Measurements from ENCODE around the gene ITGA11.

The ITGA11 gene, protein sequence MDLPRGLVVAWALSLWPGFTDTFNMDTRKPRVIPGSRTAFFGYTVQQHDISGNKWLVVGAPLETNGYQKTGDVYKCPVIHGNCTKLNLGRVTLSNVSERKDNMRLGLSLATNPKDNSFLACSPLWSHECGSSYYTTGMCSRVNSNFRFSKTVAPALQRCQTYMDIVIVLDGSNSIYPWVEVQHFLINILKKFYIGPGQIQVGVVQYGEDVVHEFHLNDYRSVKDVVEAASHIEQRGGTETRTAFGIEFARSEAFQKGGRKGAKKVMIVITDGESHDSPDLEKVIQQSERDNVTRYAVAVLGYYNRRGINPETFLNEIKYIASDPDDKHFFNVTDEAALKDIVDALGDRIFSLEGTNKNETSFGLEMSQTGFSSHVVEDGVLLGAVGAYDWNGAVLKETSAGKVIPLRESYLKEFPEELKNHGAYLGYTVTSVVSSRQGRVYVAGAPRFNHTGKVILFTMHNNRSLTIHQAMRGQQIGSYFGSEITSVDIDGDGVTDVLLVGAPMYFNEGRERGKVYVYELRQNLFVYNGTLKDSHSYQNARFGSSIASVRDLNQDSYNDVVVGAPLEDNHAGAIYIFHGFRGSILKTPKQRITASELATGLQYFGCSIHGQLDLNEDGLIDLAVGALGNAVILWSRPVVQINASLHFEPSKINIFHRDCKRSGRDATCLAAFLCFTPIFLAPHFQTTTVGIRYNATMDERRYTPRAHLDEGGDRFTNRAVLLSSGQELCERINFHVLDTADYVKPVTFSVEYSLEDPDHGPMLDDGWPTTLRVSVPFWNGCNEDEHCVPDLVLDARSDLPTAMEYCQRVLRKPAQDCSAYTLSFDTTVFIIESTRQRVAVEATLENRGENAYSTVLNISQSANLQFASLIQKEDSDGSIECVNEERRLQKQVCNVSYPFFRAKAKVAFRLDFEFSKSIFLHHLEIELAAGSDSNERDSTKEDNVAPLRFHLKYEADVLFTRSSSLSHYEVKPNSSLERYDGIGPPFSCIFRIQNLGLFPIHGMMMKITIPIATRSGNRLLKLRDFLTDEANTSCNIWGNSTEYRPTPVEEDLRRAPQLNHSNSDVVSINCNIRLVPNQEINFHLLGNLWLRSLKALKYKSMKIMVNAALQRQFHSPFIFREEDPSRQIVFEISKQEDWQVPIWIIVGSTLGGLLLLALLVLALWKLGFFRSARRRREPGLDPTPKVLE

DNA sequence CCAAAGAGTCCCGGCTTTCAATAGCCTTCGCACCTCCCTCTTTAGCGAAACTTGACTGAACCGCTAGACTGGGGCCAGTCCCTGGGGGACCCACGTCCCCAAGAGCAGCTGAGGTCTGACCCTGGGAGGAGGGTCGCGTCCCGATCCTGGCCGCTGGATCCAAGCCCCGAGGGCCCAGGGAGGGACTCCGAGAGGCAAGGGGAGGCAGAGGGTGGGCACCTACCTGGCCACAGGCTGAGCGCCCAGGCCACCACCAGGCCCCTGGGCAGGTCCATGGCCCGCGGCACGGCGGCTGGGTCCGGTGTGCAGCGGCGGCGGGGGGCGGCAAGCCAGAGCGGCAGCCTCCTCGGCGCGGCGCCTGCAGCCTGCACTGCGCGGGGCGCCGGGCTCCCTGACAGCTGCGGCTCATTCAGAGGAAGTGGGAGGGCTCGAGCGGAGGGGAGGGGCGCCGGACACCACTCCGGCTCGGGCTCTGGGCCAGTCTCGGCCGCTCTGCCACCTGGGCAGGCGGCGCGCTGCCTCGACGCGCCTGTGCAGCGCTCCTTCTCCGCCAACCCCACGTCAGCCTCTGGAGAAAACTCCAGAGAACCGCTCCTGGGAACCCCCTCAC lies at the start of gene ITGA11:
Gene ITGA11 (minus strand): TSS at position 372 of the 610 bp plus-strand sequence. CDS start 97 bp downstream, at position 275.
- peak; percentile 24 for DNase-seq

DNA sequence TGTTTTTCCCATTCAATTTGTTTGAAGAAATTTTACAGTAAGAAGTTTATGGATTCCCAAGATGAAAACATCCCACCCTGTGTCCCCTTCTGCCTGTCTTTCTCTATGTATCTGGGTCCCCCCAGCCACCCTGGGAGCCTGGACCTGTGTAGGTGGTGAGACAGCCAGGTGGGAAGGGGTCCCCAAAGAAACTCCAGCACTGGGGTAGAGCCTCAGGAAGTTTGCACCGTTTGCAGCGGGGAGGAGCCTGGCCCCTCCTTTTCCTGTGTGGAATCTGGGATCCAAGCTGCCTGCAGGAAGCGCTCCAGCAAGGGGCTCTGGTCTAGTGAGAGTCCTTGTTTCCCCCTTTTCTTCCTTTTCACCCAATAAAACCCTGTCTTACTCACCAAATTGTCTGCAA lies 49.4 kb upstream of the ITGA11 start:
- no peak for DNase-seq

DNA sequence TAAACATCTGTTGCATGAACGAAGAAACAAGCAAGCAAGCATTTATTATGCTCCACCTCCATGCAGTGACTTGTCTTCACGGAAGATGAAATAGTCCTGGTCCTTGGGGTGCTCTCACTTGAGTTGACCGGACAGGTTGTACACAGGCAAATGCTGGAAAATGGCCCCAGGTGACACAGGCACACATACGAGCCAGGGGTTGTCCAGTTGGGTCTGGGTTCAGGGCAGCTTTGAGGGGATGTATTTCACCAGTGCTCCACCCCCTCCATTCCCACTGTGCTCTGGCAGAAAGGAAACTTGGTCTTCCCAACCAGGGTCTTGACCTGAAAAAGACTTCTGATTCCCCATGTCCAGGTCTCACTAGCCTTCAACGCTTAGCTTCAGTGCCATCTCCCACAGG lies 48.3 kb upstream of the ITGA11 start:
- no peak for DNase-seq

DNA sequence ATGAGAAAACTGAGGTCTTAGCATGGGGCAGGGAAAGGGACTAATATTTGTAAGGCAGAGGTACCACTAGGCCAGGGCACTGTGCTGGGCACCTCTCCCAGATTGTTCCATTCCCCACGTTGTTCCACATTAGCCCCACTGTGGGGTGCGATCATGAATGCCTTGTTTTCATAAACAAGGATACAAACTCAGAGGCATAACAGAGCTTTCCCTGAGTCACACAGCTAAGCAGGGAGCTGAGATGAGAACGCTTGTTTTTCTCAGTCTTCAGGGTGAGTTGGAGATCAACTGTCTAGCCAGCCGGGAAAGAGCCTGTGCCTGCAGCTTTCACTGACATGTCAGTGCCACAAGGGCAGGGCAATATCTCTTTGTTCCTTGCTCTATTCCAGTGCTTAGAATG lies 47.9 kb upstream of the ITGA11 start:
- DNase-seq = no peak

DNA sequence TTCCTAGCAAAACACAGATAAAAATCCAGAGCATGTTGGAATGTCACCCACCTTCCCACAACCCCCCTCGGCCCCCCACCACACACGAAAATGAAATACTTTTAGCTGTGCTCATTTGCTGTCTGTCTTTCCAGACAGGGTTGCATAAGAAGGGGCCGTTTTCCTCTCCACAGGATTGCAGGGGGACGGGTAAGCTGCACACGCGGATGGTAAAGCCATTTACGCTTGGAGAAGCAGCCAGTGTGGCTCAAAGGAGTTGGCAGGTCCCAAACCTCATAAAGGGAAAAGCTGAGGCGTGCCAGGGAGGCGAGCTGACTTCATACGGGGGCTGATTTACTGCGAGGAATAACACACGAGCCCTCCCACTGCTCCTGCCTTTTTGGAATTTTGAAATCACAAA lies 47.4 kb upstream of the ITGA11 start:
- DNase-seq = no peak

DNA sequence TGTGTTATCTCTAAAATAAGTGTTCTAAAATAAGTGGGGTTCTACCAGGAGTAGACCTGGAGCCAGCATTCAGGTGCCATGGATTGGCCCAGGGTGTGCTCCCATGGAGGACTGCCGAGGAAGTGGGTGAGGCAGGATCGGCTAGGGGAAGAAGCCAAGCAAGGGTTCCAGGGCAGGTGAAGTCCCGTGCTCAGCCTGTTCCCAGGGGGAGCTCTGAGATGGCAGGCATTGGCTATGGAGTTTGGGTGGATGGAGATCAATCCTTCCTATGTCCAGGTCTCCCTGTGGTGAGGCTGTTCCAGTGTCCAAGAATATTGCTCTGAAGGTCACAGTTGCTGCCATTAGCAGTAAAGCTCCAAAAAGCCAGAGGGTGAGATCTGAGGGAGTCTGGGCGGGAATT lies 46.9 kb upstream of the ITGA11 start:
- DNase-seq = no peak

DNA sequence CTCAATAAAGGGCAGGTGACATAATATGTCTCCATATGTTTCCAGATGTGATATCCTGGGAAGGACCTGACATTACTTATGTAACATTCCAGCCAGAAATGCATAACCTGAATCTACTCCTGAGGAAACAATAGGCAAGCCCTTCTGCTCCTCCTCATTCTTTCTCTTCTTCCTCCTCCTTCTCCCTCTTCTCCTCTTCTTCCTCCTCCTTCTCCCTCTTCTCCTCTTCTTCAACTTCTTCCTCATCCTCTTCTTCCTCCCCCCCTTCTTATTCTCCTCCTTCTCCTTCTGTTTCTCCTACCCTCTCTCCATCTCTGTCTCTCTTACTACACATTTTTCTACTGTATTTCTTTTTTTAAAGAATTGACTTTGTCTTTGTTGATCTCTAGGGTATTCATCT lies 43.5 kb upstream of the ITGA11 start:
- DNase-seq = no peak

DNA sequence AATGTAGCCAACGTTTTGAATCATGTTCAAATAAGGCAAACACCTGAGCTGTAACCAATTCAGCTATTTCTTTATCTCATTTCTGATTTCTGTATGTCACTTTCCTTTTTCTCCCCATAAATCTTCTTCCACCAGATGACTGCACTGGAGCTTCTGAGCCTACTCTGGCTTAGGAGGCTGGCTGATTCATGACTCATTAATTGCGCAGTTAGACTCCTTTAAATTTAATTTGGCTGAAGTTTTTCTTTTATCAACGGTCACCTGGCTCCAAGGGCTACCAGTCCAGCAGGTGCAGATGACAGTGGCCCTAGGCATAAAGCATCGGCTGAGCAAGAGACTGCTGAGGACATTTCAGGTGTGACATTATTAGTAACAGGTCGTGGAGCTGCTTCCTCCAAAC lies 39.6 kb upstream of the ITGA11 start:
- DNase-seq = no peak

DNA sequence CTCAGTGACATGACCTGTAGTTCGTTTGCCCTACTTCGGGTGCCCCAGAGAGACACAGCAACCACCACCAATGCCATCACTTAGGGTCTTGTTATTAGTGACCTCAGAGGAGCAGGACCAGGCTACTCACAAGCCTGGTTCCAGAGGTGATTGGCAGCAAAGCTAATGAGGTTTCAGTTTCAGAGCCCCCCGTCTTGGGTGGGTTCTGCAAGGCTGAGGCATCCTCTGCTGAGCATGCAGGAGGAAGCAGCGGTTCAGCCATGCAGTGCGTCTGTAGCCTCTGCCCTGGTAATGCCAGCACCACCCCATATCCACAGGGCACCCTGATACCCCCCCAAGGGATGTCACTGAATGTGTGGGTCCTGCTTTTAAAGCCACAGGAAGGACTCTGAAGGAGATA lies 39.0 kb upstream of the ITGA11 start:
- DNase-seq = no peak

DNA sequence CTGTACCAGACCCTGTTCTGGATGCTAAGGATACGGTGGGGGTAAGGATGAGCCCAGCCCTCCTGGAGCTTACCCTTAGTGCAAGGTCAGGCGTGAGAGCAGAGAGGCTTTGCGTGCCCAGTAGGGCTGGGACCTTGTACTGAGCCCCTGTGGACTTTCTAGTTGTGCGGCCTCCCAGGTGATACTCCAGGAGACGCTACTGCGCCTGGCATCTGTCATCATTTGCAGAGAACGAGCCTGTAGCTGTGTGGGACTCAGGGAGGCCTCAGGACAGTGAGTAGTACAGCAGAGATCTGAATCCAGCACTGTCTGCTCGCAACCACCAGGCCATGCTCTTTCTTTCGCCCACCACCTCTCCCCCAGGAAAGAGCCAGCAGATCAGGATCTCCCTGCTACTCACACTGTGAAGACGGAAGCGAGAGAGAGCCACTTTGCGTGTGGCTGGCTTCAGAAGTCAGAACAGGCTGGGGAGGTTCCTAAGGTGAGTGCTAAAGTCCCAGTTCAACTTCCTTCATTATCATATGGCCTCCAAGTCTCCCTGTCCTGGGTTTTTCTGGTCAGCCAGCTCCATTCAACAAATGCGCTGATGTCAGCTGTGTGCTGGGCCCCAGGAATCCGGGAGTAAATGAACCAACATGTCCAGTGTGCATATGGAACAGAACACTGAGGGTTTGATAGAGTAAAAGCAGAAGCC lies 38.2 kb upstream of the ITGA11 start:
- DNase-seq = no peak

DNA sequence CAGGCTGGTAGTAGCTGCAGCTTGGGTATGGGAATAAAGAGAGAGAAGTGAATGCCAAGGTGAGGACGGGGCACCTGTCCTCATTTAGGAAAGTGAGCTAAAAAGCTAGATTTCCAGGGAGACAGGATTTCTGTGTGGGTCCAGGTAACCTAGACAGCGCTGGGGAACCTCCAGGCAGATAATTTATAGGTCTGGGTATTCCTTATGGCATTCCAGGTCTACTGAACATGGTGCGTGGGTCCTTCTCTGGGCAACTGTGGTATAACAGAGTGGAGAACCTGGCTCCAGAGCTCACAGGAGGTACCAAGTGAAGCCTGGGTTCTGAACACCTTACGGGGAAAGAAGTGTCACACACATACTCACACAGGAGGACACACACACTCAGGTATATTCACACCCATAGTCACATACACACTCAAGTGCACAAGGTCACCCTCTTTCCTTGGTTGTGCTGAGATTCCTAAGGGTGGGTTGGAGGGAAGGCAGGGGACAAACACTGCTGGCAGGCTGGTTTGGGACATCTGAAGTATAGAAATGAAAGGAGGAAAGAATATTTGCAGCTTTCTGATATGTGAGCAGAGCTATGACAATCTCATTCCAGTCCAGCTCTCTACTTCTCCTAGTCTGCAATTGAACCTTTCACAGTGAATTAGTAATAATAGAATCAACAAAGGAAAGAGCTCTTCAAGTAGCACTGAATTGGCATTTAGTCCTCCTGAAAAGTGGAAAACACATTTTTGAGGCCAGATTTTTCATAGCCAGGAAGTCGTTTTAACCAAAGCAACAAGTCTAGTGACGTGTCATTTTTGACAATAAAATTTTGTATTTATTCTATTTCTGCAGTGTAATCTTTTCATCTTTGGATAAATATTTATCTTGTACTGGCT lies 37.4 kb upstream of the ITGA11 start:
- DNase-seq = no peak

DNA sequence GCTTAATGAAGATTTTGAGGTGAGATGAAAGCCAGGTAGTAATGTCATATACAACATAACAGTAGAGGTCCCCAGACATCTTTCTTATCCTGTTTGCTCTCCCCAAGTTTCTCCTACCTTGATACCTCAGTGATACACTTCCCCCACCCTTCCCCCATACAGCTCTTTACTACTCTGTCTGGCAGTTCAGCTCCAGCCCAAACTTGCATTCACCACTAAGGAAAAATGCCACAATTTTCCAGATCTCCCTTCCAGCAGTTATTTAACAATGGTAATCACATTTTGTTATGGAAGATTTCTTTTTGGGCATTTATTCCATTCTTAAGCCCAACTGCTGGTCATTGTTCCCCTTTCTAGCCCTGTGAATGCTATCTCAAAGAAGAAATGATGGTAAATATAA lies 34.9 kb upstream of the ITGA11 start:
- no peak for DNase-seq

DNA sequence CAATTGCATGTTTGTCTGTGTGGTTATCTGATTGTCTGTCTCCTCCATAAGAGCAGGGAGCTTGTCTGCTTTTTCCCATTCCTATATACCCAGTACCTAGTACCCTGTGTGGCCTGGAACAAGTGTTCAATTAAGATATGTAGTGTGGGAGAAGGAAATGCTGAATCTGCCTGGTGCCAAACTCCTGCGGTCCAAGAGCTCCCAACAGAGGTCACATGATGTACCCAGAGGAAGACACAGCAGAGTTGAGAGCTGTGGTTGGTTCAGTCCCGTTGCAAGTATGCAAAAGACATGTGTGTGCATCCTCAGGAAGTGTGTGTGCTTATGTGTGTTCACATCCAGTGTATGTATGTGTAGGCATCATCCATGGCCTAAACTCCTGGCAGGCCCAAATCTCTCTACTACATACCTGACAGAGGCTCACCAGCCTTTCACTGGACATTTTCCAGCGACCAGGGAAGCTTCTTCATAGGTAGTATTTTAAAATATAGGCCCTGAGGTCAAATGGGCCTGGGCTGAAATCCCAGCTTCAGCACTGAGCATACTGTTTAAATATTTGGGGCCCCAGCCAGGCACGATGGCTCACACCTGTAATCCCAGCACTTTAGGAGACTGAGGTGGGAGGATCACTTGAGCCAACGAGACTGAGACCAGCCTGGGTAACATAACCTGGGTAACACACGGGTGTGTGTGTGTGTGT lies 34.0 kb upstream of the ITGA11 start:
- DNase-seq = no peak

DNA sequence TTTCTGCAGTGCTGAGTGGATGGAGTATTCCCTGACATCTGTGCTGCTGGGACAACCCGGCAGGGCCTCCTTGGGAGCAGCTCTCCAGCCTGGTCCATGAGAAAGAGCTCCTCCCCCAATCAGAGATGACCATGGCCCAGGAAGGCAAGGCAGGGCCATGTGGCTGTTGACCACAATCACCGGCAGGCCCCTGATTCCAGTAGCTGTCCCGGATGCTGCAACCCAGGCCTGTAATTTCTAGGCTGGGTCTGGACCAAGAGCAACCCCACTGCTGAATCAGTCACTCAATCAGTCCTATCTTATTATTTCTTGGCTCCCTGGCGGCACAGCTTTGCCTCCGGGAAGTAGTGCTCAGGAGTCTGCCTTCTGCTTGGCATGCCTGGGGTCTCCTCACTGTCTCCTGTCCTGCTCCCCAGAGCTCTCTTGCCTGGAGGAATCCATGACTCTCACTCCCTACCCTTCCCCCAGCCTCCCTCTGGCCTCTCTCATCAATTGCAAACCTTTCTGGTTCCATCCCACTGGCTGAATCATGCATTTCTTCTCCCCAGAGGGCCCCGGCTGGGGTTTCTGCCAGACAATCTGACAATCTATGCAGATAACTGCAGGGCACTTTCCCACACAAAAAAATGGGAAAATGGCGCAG lies 32.6 kb upstream of the ITGA11 start:
- DNase-seq = no peak

DNA sequence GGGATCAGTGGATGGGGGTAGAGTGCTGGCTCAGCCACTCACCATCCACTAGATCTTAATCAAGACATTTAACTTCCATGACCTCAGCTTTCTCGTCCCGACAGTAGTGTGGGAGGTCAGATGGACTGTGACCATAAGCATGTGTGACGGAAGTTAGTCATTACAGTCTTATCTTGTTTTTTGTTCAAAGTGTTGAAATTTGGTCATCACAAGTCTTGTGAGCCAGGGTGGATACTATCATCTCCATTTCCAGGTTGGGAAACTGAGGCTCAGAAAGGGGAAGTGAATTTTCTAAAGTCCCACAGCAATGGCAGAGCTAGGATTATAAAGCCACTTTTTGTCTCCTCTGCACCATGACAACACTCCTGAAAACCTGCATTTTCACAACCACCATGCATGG lies 32.0 kb upstream of the ITGA11 start:
- DNase-seq = no peak

DNA sequence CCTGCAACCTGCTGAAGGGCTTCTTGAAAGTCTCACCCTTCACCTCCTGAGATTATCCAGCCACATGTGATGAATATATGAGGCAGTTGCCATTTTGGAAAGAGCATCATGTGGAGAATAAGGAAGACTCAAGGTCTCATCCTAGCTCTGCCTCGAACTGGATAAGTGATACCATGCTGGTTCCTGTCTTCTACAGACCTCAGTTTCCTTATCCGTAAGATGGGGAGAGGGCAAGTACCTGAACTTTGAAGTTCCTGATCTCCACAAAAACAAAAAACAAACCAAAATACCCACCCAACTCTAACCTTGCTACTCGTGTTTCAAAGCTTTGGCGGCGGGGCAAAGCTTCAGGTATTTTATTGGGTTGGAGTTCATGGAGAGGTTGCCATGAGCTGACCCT lies 31.5 kb upstream of the ITGA11 start:
- DNase-seq = no peak

DNA sequence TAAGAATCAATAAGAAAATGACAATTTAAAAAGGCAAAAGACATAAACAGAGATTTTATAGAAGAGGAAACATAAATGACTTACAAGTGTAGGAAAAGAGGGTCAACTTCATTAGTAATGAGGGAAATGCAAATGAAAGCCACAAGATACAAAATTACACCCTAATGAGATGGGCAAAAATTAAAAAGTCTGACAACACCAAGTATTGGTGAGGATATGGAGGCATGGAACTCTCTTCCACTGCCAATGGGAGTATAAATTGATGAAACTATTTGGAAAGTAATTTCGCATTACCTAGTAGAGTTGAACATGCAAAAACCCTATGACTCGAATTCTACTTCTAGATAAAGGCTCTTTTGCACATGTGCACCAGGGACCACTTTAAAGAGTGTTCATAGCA lies 28.2 kb upstream of the ITGA11 start:
- DNase-seq = no peak

DNA sequence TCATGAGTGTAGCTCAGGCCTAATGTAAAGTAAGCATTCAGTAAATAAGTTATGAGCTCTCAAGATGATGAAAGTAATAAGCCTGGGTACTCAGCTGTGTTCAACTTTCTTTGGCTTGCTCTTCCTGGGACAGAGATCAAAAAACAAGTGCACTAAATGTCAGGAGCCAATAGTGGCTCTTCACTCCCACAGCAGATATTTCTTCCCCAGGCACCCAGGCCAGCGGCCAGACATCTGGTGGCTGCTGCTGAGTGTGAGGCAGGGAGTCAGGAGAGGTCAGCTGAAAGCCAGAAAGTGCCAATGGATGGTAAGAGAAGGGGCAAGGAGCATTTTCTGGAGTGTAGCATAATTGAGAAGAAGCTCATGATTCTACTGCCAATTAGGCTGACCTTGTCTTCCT lies 18.2 kb upstream of the ITGA11 start:
- no peak for DNase-seq

DNA sequence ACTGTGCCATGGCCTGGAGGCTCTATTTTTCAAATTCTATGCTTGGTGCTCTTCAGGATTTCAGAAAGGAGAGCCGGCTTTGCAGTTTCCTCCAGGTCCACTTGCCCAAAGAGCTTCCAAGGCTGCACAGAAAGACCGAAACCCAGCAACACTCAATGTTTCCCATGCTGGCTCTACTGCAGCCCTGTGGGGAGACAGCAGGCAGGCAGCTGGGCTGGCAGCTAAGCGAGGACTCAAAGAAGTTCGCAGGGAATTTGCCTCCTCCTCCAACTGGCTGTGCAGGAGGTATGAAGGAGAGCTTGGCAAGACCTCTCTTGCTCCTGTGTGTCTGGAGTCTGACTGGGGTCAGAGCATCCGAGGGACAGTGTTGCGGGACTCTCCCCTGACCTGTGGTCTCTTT lies 17.4 kb upstream of the ITGA11 start:
- DNase-seq = no peak
